OCI-LY1 (cell line): ENCODE measurements around the gene LRRC3C.
A peak's percentile ranks its signal among the peaks of the same experiment; 100 is the strongest.

Source experiments
- H2AFZ ChIP-seq: fragments of 200-600 bp; sonication (generic), shearing (Covaris generic); 2 replicates; pipeline ENCODE4 v1.6.0; 2014; ENCODE audit warnings: antibody characterized with exemption, mild to moderate bottlenecking, low read length
- H3F3A ChIP-seq: fragments of 200-600 bp; sonication (generic), shearing (Covaris generic); 2 replicates; pipeline ENCODE4 v1.6.0; 2014; ENCODE audit warnings: mild to moderate bottlenecking, antibody characterized with exemption, low read length, moderate library complexity; ENCODE audit not compliant: insufficient read depth
- H3K27ac ChIP-seq: fragments of 200-600 bp; sonication (generic); 2 replicates; pipeline ENCODE4 v1.5.1; 2014; ENCODE audit warnings: low read length, mixed run types, mild to moderate bottlenecking, low read depth; ENCODE audit not compliant: poor library complexity, severe bottlenecking
- H3K27me3 ChIP-seq: fragments of 200-600 bp; sonication (generic); 2 replicates; pipeline ENCODE4 v1.6.0; 2014; ENCODE audit warnings: antibody characterized with exemption, mild to moderate bottlenecking, low read length, moderate library complexity; ENCODE audit not compliant: insufficient read depth
- H3K36me3 ChIP-seq: fragments of 200-600 bp; sonication (generic); 2 replicates; pipeline ENCODE4 v1.6.1; 2014; ENCODE audit warnings: mild to moderate bottlenecking, antibody characterized with exemption, low read length, moderate library complexity, mixed read lengths; ENCODE audit not compliant: insufficient read depth
- H3K4me1 ChIP-seq: fragments of 200-600 bp; sonication (generic); 2 replicates; pipeline ENCODE4 v1.5.1; 2014; ENCODE audit warnings: mild to moderate bottlenecking, low read length, moderate library complexity; ENCODE audit not compliant: insufficient read depth, severe bottlenecking
- H3K4me2 ChIP-seq: fragments of 200-600 bp; sonication (generic), shearing (Covaris generic); 2 replicates; pipeline ENCODE4 v1.6.1; 2014; ENCODE audit warnings: low read length
- H3K4me3 ChIP-seq: fragments of 200-600 bp; sonication (generic); 2 replicates; pipeline ENCODE4 v1.5.1; 2014; ENCODE audit warnings: low read length, low read depth, mild to moderate bottlenecking, mixed read lengths; ENCODE audit not compliant: poor library complexity, severe bottlenecking
- H3K79me2 ChIP-seq: fragments of 200-600 bp; shearing (Covaris generic); 2 replicates; pipeline ENCODE4 v1.6.1; 2016; ENCODE audit warnings: mixed run types, low read length, mixed read lengths; ENCODE audit not compliant: insufficient read depth
- H3K9ac ChIP-seq: fragments of 200-600 bp; sonication (generic), shearing (Covaris generic); 2 replicates; pipeline ENCODE4 v1.6.1; 2014; ENCODE audit warnings: mild to moderate bottlenecking, low read length, mixed read lengths
- H3K9me2 ChIP-seq: fragments of 200-600 bp; sonication (generic), shearing (Covaris generic); 2 replicates; pipeline ENCODE4 v1.6.1; 2014; ENCODE audit warnings: low read depth, mild to moderate bottlenecking, low read length, mixed read lengths
- H3K9me3 ChIP-seq: fragments of 200-600 bp; shearing (Covaris generic); 2 replicates; pipeline ENCODE4 v1.6.1; 2014; ENCODE audit warnings: low read length, mixed read lengths
- H4K20me1 ChIP-seq: fragments of 200-600 bp; sonication (generic), shearing (Covaris generic); 2 replicates; pipeline ENCODE4 v1.6.0; 2016; ENCODE audit warnings: mild to moderate bottlenecking, low read length; ENCODE audit not compliant: insufficient read depth
- CTCF ChIP-seq: fragments of 200-600 bp; sonication (generic), shearing (Covaris generic); IDR thresholded peaks from 2 replicates; pipeline ENCODE4 v1.5.1; 2017; ENCODE audit warnings: mild to moderate bottlenecking, antibody characterized with exemption, low read length, moderate library complexity, mixed read lengths
- EZH2 ChIP-seq: fragments of 200-600 bp; sonication (generic), shearing (Covaris generic); IDR thresholded peaks from 2 replicates; pipeline ENCODE4 v1.8.0; 2017; ENCODE audit warnings: borderline replicate concordance, mixed run types, mild to moderate bottlenecking, antibody characterized with exemption, low read length, moderate library complexity, mixed read lengths

Gene LRRC3C

GRCh38 chr17:39975801-39976200, 48.3 kb downstream of the LRRC3C start:
- no peaks in the 10 kb centered on the region for H3F3A ChIP-seq
- H3K4me2 ChIP-seq = no peak overlapping the region
- no peaks in the 10 kb centered on the region for H3K9me3 ChIP-seq
- H3K4me3 ChIP-seq = no peak overlapping the region
- H2AFZ ChIP-seq = no peak overlapping the region
- no peaks in the 10 kb centered on the region for H3K36me3 ChIP-seq
- no peaks in the 10 kb centered on the region for H4K20me1 ChIP-seq
- TF ChIP-seq EZH2 (no peak), CTCF (no peak)
- no peaks in the 10 kb centered on the region for H3K9me2 ChIP-seq
- no peaks in the 10 kb centered on the region for H3K79me2 ChIP-seq
- no peak overlapping the region for H3K27ac ChIP-seq
- H3K27me3 ChIP-seq = 0 out of 2 replicates have a peak, but pooled peaks cover 5% of the 10 kb centered on the region
- H3K9ac ChIP-seq = no peak overlapping the region
- H3K4me1 ChIP-seq = peaks cover 9% of the 10 kb centered on the region

DNA sequence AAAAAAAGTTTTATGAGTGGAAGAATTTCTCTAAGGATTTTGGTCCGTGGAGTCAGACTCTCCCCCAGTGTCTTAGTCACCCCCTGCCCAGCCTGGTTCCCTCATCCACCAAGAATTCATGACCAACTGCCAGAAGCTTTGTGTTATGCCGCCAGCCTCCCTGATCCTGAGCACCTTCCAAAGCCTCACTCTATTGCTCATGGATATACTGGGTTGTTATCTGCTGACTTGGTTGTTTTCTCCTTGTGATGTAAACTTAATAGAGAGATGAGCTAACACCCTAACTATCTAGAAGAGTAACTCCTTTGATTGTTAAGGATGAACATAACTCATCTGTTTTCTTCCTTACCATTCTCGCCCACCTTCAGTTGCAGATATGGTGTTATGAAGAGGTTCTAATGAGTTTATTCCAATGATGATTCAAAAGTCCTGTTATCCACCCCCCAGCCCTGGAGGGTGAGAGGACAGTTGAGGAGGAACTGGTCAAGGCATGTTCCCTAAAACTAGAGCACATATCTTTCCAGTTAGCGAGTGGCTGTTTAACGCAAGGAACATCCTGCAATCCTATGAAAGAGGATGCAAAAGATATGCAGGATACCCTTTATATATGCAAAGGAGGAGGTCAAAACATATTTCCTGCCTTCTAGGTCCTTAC, 51.6 kb downstream of the LRRC3C start:
- no peak overlapping the region for H2AFZ ChIP-seq
- no peak overlapping the region for H3K27ac ChIP-seq
- H3K79me2 ChIP-seq = peaks cover 27% of the 10 kb centered on the region
- no peaks in the 10 kb centered on the region for H3K9me2 ChIP-seq
- no peaks in the 10 kb centered on the region for H3F3A ChIP-seq
- no peak overlapping the region for H3K9ac ChIP-seq
- H3K4me2 ChIP-seq = peak overlapping the region; percentile 95; the same call in 1 of the 2 replicates
- H4K20me1 ChIP-seq = 0 out of 2 replicates have a peak, but pooled peaks cover 4% of the 10 kb centered on the region
- H3K4me1 ChIP-seq = peaks cover 25% of the 10 kb centered on the region
- no peak for TF ChIP-seq EZH2
- no peak for TF ChIP-seq CTCF
- no peaks in the 10 kb centered on the region for H3K9me3 ChIP-seq
- peaks cover 29% of the 10 kb centered on the region for H3K36me3 ChIP-seq
- 0 out of 2 replicates have a peak, but pooled peaks cover under 1% of the 10 kb centered on the region for H3K27me3 ChIP-seq
- H3K4me3 ChIP-seq = peak overlapping the region; percentile 94

DNA sequence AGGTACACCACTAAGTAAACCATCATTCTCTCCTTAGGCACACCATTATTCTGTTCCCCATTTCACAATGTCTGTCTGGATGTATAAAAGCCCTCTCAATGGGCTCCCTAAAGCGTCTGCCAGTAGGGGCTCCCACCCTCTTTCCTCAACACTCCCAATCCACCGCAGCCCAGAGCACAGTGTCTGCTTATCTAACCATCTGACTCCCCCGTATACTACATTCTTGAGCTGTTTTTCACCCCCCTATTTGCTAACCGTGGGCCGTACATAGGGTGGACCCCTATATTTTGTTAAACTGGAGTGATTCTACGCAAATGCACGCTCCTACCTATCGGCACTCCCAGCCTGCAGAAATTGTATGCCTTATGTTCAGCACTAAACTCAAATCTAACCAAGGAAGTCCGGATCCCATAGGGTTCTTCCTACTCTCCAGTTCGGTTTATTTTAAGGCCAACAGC, 52.4 kb downstream of the LRRC3C start:
- Histone ChIP-seq H3K4me1 (peaks cover 25% of the 10 kb centered on the region), H4K20me1 (0 out of 2 replicates have a peak, but pooled peaks cover 4% of the 10 kb centered on the region), H3K4me3 (peak overlapping the region; percentile 94), H3K36me3 (peaks cover 37% of the 10 kb centered on the region), H3K9ac (peak overlapping the region; percentile 83), H3F3A (no peaks in the 10 kb centered on the region), H3K9me2 (no peaks in the 10 kb centered on the region), H3K27ac (peak overlapping the region; percentile 21), H3K27me3 (no peaks in the 10 kb centered on the region), H2AFZ (peak overlapping the region; percentile 18; the same call in 1 of the 2 replicates), H3K9me3 (no peaks in the 10 kb centered on the region), H3K4me2 (peak overlapping the region; percentile 95), H3K79me2 (peaks cover 27% of the 10 kb centered on the region)
- TF ChIP-seq CTCF (no peak), EZH2 (no peak)
